HepG2 (cell line): ENCODE results near the gene PPP1R16B. TPM values are rescaled to one million over a fixed set of nuclear protein-coding genes. Genes with fewer than 3 reads are reported as not detected.
A peak's percentile ranks its signal among the peaks of the same experiment; 100 is the strongest.

ENCODE experiments used
- FOXA3 ChIP-seq: IDR thresholded peaks from 2 replicates; pipeline ENCODE4 v1.6.1; 2016; ENCODE audit warnings: missing genetic modification reagents, missing compliant biosample characterization
- HES4 ChIP-seq: sonication (generic); formaldehyde crosslinking; IDR thresholded peaks from 2 replicates; pipeline ENCODE4 v1.9.0; 2021; ENCODE audit warnings: mild to moderate bottlenecking, missing genetic modification reagents, borderline replicate concordance
- ISL2 ChIP-seq: sonication (generic); formaldehyde crosslinking; IDR thresholded peaks from 2 replicates; pipeline ENCODE4 v1.5.0; 2020; ENCODE audit warnings: missing genetic modification reagents
- MIER2 ChIP-seq: IDR thresholded peaks from 2 replicates; pipeline ENCODE4 v1.6.1; 2016; ENCODE audit warnings: missing biosample characterization, missing genetic modification reagents
- SIX4 ChIP-seq: sonication (generic); formaldehyde crosslinking; IDR thresholded peaks from 2 replicates; pipeline ENCODE4 v1.4.0; 2020; ENCODE audit warnings: missing genetic modification reagents
- THAP11 ChIP-seq: IDR thresholded peaks from 2 replicates; pipeline ENCODE4 v1.6.1; 2016; ENCODE audit warnings: missing biosample characterization, missing genetic modification reagents
- TSC22D2 ChIP-seq: sonication (generic); formaldehyde crosslinking; IDR thresholded peaks from 2 replicates; pipeline ENCODE4 v1.5.1; 2020; ENCODE audit warnings: missing genetic modification reagents, mild to moderate bottlenecking, borderline replicate concordance
- ZBTB43 ChIP-seq: sonication (generic); formaldehyde crosslinking; conservative IDR thresholded peaks from 2 replicates; pipeline ENCODE4 v1.4.0; 2020; ENCODE audit warnings: missing genetic modification reagents
- ZC3H13 ChIP-seq: sonication (generic); formaldehyde crosslinking; IDR thresholded peaks from 2 replicates; pipeline ENCODE4 v1.8.1; 2023; ENCODE audit warnings: mild to moderate bottlenecking, missing genetic modification reagents, moderate library complexity
- ZFX ChIP-seq: sonication (generic); formaldehyde crosslinking; IDR thresholded peaks from 2 replicates; pipeline ENCODE4 v1.4.0; 2020; ENCODE audit warnings: mild to moderate bottlenecking, low read depth, missing genetic modification reagents, moderate library complexity
- ZNF263 ChIP-seq: sonication (generic); formaldehyde crosslinking; IDR thresholded peaks from 2 replicates; pipeline ENCODE4 v1.4.0; 2020; ENCODE audit warnings: missing genetic modification reagents
- ZNF773 ChIP-seq: sonication (generic); formaldehyde crosslinking; IDR thresholded peaks from 2 replicates; pipeline ENCODE4 v1.4.0; 2020; ENCODE audit warnings: missing genetic modification reagents, borderline replicate concordance
- polyA plus RNA-seq, 8 experiments: library from polyadenylated mRNA; depleted of rRNA in 3 of 8; stranded (reverse) in 7 of 8; unstranded in 1 of 8; fragments of >200 nt; fragmentation: Illumina TruSeq in 4 of 8; extraction: Trizol in 4 of 8; gene quantifications; 2 replicates each; pipeline versions ENCODE4 v1.2.1 to v1.2.3, GENCODE V29; 2011 to 2016; ENCODE audit warnings: low read depth in 4 of 8, missing spikeins in 1 of 8, mixed read lengths in 1 of 8; ENCODE audit not compliant: insufficient read depth in 1 of 8
- total RNA-seq, 5 experiments: library from RNA; depleted of rRNA; stranded (reverse); fragments of >200 nt; fragmentation: Illumina TruSeq; extraction: Trizol; gene quantifications; 2 replicates each; pipeline ENCODE4 v1.2.3, GENCODE V29; 2016; ENCODE audit warnings: low read depth in 1 of 5
- TF ChIP-seq, protein P1 (sequence below): sonication (generic); formaldehyde crosslinking; IDR thresholded peaks from 2 replicates; pipeline ENCODE4 v1.4.0; 2020; ENCODE audit warnings: missing genetic modification reagents
- TF ChIP-seq, protein P2 (sequence below), 2 experiments: sonication (generic) in 1 of 2; formaldehyde crosslinking in 1 of 2; IDR thresholded peaks; 2 replicates each; pipeline versions ENCODE4 v1.6.1 to v1.9.0; 2014 to 2022; ENCODE audit warnings: antibody characterized with exemption in 1 of 2, borderline replicate concordance in 1 of 2, inconsistent platforms in 1 of 2, low read depth in 1 of 2, missing genetic modification reagents in 1 of 2
- TF ChIP-seq, protein P3 (sequence below): sonication (generic); formaldehyde crosslinking; IDR thresholded peaks from 2 replicates; pipeline ENCODE4 v1.4.0; 2020; ENCODE audit warnings: missing genetic modification reagents, borderline replicate concordance

The PPP1R16B gene
- total and polyA plus RNA-seq, 2 of the 13 experiments (the other 11 are each of a cell fraction or from before 2014, with no cell fraction given) = 0.02 to 0.11 TPM

DNA sequence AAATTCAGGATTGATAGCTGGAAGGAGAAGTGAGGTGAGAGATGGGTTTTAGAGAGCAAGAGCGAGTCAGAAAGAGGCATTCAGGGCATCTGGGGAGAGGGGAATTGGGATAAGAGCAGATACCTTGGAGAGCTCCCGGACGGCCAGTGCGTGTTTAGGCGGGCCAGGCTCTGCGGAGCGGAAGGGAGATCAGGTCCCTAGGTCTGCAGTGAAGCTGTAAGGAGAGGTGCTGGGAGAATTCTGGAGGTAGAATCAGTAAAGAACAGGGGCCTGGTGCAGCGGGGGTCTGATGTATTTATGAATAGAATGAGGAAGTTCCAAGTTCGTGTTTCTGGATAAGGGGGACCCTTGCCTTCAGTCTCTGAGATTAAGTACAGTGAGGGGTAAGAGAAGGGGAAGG, 73.4 kb downstream of the PPP1R16B start (continued):
- TF ChIP-seq, protein P1, sequence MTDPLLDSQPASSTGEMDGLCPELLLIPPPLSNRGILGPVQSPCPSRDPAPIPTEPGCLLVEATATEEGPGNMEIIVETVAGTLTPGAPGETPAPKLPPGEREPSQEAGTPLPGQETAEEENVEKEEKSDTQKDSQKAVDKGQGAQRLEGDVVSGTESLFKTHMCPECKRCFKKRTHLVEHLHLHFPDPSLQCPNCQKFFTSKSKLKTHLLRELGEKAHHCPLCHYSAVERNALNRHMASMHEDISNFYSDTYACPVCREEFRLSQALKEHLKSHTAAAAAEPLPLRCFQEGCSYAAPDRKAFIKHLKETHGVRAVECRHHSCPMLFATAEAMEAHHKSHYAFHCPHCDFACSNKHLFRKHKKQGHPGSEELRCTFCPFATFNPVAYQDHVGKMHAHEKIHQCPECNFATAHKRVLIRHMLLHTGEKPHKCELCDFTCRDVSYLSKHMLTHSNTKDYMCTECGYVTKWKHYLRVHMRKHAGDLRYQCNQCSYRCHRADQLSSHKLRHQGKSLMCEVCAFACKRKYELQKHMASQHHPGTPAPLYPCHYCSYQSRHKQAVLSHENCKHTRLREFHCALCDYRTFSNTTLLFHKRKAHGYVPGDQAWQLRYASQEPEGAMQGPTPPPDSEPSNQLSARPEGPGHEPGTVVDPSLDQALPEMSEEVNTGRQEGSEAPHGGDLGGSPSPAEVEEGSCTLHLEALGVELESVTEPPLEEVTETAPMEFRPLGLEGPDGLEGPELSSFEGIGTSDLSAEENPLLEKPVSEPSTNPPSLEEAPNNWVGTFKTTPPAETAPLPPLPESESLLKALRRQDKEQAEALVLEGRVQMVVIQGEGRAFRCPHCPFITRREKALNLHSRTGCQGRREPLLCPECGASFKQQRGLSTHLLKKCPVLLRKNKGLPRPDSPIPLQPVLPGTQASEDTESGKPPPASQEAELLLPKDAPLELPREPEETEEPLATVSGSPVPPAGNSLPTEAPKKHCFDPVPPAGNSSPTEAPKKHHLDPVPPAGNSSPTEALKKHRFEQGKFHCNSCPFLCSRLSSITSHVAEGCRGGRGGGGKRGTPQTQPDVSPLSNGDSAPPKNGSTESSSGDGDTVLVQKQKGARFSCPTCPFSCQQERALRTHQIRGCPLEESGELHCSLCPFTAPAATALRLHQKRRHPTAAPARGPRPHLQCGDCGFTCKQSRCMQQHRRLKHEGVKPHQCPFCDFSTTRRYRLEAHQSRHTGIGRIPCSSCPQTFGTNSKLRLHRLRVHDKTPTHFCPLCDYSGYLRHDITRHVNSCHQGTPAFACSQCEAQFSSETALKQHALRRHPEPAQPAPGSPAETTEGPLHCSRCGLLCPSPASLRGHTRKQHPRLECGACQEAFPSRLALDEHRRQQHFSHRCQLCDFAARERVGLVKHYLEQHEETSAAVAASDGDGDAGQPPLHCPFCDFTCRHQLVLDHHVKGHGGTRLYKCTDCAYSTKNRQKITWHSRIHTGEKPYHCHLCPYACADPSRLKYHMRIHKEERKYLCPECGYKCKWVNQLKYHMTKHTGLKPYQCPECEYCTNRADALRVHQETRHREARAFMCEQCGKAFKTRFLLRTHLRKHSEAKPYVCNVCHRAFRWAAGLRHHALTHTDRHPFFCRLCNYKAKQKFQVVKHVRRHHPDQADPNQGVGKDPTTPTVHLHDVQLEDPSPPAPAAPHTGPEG (CRISPR knock-in tag) = peak; percentile 55; the same call in 1 of the 2 replicates
- no peak for TF ChIP-seq FOXA3 (CRISPR knock-in tag)
- TF ChIP-seq MIER2 (CRISPR knock-in tag) = peak; percentile 97
- TF ChIP-seq, protein P2, sequence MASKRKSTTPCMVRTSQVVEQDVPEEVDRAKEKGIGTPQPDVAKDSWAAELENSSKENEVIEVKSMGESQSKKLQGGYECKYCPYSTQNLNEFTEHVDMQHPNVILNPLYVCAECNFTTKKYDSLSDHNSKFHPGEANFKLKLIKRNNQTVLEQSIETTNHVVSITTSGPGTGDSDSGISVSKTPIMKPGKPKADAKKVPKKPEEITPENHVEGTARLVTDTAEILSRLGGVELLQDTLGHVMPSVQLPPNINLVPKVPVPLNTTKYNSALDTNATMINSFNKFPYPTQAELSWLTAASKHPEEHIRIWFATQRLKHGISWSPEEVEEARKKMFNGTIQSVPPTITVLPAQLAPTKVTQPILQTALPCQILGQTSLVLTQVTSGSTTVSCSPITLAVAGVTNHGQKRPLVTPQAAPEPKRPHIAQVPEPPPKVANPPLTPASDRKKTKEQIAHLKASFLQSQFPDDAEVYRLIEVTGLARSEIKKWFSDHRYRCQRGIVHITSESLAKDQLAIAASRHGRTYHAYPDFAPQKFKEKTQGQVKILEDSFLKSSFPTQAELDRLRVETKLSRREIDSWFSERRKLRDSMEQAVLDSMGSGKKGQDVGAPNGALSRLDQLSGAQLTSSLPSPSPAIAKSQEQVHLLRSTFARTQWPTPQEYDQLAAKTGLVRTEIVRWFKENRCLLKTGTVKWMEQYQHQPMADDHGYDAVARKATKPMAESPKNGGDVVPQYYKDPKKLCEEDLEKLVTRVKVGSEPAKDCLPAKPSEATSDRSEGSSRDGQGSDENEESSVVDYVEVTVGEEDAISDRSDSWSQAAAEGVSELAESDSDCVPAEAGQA (IDR thresholded peaks at IDR 0.05; ENCODE audit: low read depth) = no peak
- TF ChIP-seq, protein P2 (CRISPR knock-in tag; IDR thresholded peaks at IDR 0.05; ENCODE audit: borderline replicate concordance) = 0 out of 2 replicates have a peak, but pooled peaks have one; percentile 34
- TF ChIP-seq TSC22D2 (CRISPR knock-in tag) = peak; percentile 76; the same call in 1 of the 2 replicates
- TF ChIP-seq ISL2 (CRISPR knock-in tag) = peak; percentile 53; the same call in 1 of the 2 replicates
- TF ChIP-seq THAP11 = 0 out of 2 replicates have a peak, but pooled peaks have one; percentile 37
- TF ChIP-seq, protein P3, sequence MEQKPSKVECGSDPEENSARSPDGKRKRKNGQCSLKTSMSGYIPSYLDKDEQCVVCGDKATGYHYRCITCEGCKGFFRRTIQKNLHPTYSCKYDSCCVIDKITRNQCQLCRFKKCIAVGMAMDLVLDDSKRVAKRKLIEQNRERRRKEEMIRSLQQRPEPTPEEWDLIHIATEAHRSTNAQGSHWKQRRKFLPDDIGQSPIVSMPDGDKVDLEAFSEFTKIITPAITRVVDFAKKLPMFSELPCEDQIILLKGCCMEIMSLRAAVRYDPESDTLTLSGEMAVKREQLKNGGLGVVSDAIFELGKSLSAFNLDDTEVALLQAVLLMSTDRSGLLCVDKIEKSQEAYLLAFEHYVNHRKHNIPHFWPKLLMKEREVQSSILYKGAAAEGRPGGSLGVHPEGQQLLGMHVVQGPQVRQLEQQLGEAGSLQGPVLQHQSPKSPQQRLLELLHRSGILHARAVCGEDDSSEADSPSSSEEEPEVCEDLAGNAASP (CRISPR knock-in tag) = peak; percentile 31; the same call in 1 of the 2 replicates
- TF ChIP-seq HES4 = peak; percentile 76; the same call in 1 of the 2 replicates
- TF ChIP-seq SIX4 (CRISPR knock-in tag) = no peak
- TF ChIP-seq ZFX = no peak
- TF ChIP-seq ZNF263 = peak; percentile 33; the same call in 1 of the 2 replicates
- peak; percentile 91 for TF ChIP-seq ZNF773 (CRISPR knock-in tag)
- 0 out of 2 replicates have a peak, but pooled peaks have one; percentile 44 for TF ChIP-seq ZC3H13 (CRISPR knock-in tag)
- TF ChIP-seq ZBTB43 (CRISPR knock-in tag) = peak; percentile 76
